NCI-H526 treated with DMSO at 0.1 percent for 48 hours (cell line): ENCODE measurements around the gene SLFN14.
"Not testable (repeated sequence)": the region's sequence is repeated elsewhere in the genome, so short reads cannot be mapped to it uniquely, and the experiment has no call there.

Experiments used
- DNase-seq: peaks from one replicate; lab custom pipeline; 2025; lab: John Stamatoyannopoulos, UW

SLFN14 gene

GRCh38 chr17:35521654-35522256 lies 38.9 kb downstream of the SLFN14 start:
- DNase-seq = not testable (repeated sequence)

- DNase-seq = no peak
Observed at GRCh38 chr17:35521150-35521549, 39.5 kb downstream of the SLFN14 start.

- no peak for DNase-seq
Observed at GRCh38 chr17:35519906-35520442, 40.6 kb downstream of the SLFN14 start.

- DNase-seq = no peak
Observed at GRCh38 chr17:35519439-35519838, 41.2 kb downstream of the SLFN14 start.

- DNase-seq = not testable (repeated sequence)
Observed at GRCh38 chr17:35518431-35518830, 42.2 kb downstream of the SLFN14 start.

GRCh38 chr17:35515027-35515426 lies 45.6 kb downstream of the SLFN14 start:
- no peak for DNase-seq

- DNase-seq = no peak
Observed at GRCh38 chr17:35514564-35514963, 46.1 kb downstream of the SLFN14 start.
